Spinal cord (tissue), 10 donors: ENCODE results near the gene DCUN1D2. TPM values are rescaled to one million over a fixed set of nuclear protein-coding genes. Genes with fewer than 3 reads are reported as not detected.

Source experiments
- DNase-seq, 6 donors: peaks; one replicate each; pipeline versions ENCODE4 v3.0.0 to v3.0.0-alpha.2; 2013 to 2015; ENCODE audit warnings: low spot score in 6 of 6, low read depth in 4 of 6
- H3K27ac ChIP-seq: one replicate; pipeline ENCODE4 v1.5.1; 2013; ENCODE audit warnings: low read depth, low read length, control low read depth
- H3K27me3 ChIP-seq: one replicate; pipeline ENCODE4 v1.6.1; 2013; ENCODE audit warnings: low read length; ENCODE audit not compliant: control insufficient read depth, insufficient read depth
- H3K36me3 ChIP-seq: one replicate; pipeline ENCODE4 v1.6.1; 2013; ENCODE audit warnings: low read length; ENCODE audit not compliant: control insufficient read depth, insufficient read depth
- H3K4me1 ChIP-seq: one replicate; pipeline ENCODE4 v1.6.1; 2013; ENCODE audit warnings: low read length; ENCODE audit not compliant: control insufficient read depth, insufficient read depth
- H3K4me3 ChIP-seq: one replicate; pipeline ENCODE4 v1.5.1; 2013; ENCODE audit warnings: low read depth, low read length, control low read depth
- H3K9me3 ChIP-seq: one replicate; pipeline ENCODE4 v1.6.1; 2013; ENCODE audit warnings: low read length; ENCODE audit not compliant: control insufficient read depth, insufficient read depth
- WGBS: methylation state at CpG from one replicate; pipeline ENCODE4 v1.1.5; 2013; ENCODE audit warnings: missing lambda C conversion rate; ENCODE audit not compliant: insufficient coverage; 5-methylcytosine and 5-hydroxymethylcytosine counted together
- polyA plus RNA-seq, 2 donors: library from polyadenylated mRNA; unstranded; fragments of 120-200 nt; gene quantifications; one replicate each; pipeline ENCODE4 v1.2.1, GENCODE V29; 2013; ENCODE audit not compliant: insufficient read length in 2 of 2
- total RNA-seq, 2 donors: library from RNA; depleted of rRNA in 1 of 2; stranded (reverse); fragments of 120-200 nt in 1 of 2; fragments of >200 nt in 1 of 2; gene quantifications; one replicate each; pipeline versions ENCODE4 v1.2.3 to v1.2.4, GENCODE V29; 2013 to 2014
- donor health status: healthy.

Gene DCUN1D2
- total and polyA plus RNA-seq, 4 donors, result 25.8 to 41.3 (median 33.1) TPM

DNA sequence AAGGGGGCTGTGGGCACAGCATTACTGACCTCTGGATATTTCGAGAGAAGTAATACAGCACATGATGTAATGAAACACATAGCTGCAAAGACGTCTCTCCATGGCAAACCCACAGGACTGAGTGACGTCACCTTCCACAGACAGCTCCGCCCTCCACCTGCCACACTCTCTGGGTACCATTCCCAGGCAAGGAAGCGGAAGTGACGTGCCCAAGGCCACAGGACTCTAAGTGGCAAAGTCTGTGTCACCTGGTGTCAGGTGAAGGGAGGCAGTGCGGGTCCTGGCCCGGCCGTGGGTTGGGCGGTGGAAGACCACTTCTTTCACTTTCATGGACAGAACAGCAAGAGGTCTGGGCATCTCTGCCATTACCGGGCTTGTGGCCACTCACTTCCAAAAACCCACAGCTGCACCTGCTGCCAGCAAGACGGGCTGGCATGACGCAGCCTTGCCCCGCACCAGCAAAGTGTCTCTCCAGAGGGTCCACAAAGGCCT is 30.4 kb downstream of the DCUN1D2 start:
- H3K9me3 ChIP-seq, result no peaks in the 10 kb centered on the region
- WGBS, result 95% methylated on average over 13 of the region's 14 CpGs
- H3K27me3 ChIP-seq, result no peaks in the 10 kb centered on the region
- H3K36me3 ChIP-seq, result peaks cover 52% of the 10 kb centered on the region
- no peak overlapping the region for H3K27ac ChIP-seq
- peaks cover 17% of the 10 kb centered on the region for H3K4me1 ChIP-seq
- no peak overlapping the region for H3K4me3 ChIP-seq
- no peak for DNase-seq

DNA sequence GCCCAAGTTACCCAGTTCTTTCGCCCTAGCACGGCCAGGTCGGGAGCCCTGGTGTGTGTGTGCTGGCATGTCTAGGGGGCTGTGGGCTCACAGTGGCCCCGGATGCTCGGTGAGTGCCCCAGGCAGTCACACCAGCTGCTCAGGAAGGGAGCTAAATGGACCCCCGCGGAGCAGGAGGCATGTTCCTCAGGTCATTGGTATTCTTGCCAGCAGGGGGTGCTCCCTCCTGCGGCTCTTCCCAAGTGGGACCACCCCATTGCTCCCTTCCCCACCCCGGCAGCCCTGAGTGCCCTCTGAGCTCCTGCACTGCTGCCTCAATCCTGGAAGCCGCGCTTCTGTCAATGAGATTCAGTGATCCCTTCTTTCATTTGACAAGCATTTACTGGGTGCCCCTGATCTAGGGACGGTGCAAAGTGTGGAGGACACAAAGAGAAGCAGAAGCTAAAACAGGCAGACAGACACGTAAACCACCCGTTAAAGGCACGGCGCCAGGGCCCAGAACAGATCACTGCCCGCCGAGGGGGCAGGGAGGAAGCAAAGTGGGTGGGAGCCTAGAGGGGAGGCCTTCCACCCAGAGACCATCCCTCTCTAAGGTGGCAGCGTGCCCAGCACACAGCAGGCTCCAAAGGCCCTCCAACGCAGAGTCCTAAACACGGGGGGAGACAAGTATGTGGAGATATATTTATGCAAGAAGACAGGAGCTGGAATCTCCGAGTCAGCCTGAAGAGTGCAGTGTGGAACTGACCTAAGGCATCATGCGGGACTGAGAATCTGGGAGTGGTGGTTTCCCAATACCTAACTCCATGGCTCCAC is 32.1 kb downstream of the DCUN1D2 start:
- Histone ChIP-seq H3K27me3 (no peaks in the 10 kb centered on the region), H3K27ac (peak overlapping the region; percentile 10), H3K36me3 (peaks cover 57% of the 10 kb centered on the region), H3K4me3 (no peak overlapping the region), H3K4me1 (peaks cover 21% of the 10 kb centered on the region), H3K9me3 (no peaks in the 10 kb centered on the region)
- WGBS, result 49% methylated on average over 18 of the region's 23 CpGs
- DNase-seq, result peak in 2 of 6 donors; percentile 60 to 70

DNA sequence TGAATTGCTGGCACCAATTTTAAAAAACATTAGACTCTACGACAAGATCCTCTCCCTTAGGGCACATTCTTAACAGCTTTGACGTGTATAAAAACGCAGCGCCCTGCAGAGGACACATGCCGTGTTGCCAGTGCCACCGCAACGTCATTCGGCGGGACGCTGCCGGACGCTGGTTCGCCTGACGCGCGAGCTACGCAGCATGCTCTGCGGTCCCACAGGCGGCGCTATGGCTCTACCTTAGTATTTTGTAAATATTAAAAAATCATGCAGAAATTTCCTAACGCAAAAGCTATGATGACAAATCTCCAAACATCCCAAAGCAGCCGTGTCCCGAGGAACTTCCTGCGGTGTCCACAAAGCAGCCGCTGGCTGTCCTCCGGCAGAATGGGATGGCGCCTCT is 33.0 kb downstream of the DCUN1D2 start:
- no peak overlapping the region for H3K4me3 ChIP-seq
- DNase-seq, result peak in 1 of 6 donors; percentile 80
- peaks cover 27% of the 10 kb centered on the region for H3K4me1 ChIP-seq
- WGBS, result 73% methylated on average over 17 of the region's 27 CpGs
- H3K36me3 ChIP-seq, result peaks cover 63% of the 10 kb centered on the region
- no peak overlapping the region for H3K27ac ChIP-seq
- H3K27me3 ChIP-seq, result no peaks in the 10 kb centered on the region
- H3K9me3 ChIP-seq, result no peaks in the 10 kb centered on the region

DNA sequence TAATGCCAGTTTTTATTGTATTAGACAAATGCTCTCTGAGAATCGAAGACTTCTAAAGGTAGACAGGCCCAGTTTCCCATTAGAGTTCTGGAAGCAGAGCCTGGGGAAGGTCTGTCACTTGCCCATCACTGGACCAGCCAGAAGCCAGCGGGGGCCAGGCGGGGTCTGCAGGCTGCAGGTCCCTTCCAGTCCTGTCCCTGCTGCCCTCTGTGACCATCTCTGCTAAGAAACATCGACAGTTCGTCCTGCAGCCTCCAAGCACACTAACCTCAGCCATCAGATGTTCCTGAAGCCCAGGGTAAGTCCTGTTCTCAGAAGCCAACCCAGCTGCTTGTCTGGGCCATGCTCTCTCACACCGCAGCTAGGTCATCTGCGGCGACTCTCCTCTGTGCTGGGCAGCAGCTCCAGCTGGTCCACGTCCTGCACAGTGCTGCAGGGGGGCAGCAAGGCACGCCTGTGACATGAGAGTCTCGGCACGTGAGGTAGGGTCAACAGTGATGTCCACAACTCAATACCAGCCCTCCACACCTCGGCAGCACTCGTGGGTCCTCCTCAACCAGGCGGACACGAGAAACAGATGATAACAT is 34.3 kb downstream of the DCUN1D2 start:
- 96% methylated on average over 16 of the region's 16 CpGs for WGBS
- Histone ChIP-seq H3K36me3 (peaks cover 70% of the 10 kb centered on the region), H3K27ac (no peak overlapping the region), H3K4me1 (peaks cover 27% of the 10 kb centered on the region), H3K4me3 (no peak overlapping the region), H3K9me3 (no peaks in the 10 kb centered on the region), H3K27me3 (no peaks in the 10 kb centered on the region)
- DNase-seq, result no peak

DNA sequence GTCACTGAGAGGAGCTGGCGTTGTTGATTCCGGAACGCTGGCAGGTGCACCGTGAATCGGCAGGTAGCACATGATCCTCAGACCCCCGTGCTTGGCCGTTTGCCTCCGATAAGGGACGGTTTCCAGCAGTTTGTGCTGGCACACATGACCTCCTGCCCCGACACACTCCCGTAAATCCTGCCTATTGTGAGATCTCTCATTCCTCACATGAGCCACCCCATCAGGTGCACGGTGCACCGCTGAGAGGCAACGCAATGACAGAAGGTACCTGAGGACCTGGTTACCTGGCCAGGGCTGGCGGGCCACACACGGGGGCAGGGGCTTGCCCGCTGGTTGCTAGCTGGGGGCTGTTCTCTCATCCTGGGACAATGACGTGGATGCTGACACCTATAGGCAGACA is 35.1 kb downstream of the DCUN1D2 start:
- Histone ChIP-seq H3K4me1 (peaks cover 27% of the 10 kb centered on the region), H3K4me3 (no peak overlapping the region), H3K27me3 (no peaks in the 10 kb centered on the region), H3K36me3 (peaks cover 65% of the 10 kb centered on the region), H3K27ac (no peak overlapping the region), H3K9me3 (no peaks in the 10 kb centered on the region)
- DNase-seq, result no peak
- WGBS, result 94% methylated on average over 18 of the region's 18 CpGs

DNA sequence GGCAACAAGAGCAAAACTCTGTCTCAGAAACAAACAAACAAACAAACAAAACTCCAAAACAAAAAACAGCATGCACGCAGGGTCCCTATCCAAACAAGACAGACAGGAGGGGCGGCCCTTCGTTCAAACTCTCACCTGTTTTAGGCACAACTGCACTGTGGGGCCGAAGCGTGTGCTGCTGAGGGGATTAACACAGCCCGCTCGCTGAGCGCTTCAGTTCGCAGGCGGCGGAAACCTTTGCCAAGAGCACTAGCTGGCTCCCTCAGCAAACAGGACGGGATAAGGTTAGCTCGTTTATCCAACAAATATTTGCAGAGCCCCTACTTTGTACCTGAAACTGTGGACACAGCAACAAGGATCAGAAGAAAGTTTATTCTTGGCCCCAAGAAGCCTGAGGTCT is 35.6 kb downstream of the DCUN1D2 start:
- no peak for DNase-seq
- no peak overlapping the region for H3K27ac ChIP-seq
- H3K4me1 ChIP-seq, result peaks cover 27% of the 10 kb centered on the region
- WGBS, result 95% methylated on average over 13 of the region's 13 CpGs
- peaks cover 60% of the 10 kb centered on the region for H3K36me3 ChIP-seq
- no peaks in the 10 kb centered on the region for H3K9me3 ChIP-seq
- no peaks in the 10 kb centered on the region for H3K27me3 ChIP-seq
- no peak overlapping the region for H3K4me3 ChIP-seq

DNA sequence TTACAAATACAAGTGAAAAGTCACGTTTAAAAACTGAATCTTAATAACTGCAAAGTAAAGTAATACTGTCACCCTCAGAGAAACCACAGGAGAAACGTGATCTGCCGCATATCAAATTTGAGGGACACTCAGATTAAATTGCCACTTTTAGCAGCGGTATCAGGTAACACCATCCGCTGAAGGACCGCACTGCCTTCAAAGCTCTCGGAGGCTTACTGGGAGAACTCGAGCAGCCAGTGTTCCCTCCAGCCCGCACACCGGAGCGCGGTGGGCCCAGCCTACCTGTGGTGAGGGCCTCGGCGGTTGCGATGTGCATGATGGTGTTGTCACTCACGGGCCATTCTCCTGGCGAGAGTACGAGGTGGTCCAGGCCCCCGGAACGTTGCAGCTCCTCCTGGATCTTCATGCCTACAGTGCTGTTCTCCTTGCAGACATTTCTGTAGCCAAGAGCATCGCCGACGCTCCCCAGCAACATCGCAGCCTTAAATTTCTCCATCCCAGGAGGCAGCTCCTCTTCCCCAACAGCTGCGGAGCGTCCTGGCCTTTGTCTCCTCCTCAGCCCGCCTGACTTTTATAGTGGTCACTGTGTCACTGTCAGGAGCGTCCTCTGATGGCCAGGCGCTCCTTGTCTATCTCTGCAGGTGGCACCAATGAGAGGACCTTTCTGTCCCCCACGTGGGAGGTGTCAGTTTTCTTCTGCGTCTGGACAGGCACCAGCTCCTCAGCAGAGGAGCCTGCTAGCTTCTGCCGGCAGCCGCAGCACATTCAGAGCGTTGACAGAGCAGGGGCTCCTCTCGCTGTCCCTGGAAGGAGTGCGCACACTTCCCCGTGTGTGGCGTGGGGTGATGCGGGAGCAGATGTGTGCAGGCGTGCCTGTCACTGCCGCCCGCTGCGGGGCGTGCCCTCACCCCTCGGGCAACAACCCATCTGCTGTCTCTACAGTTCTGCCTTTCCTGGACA is 37.3 kb downstream of the DCUN1D2 start, which contains the start of gene ADPRHL1:
Gene ADPRHL1 (minus strand): TSS at position 547 of the 960 bp plus-strand sequence. CDS start 51 bp downstream, at position 496.
- Histone ChIP-seq H3K27ac (peak within 1 kb of the TSS; percentile 7), H3K27me3 (no peaks in the 10 kb centered on the region), H3K9me3 (no peaks in the 10 kb centered on the region), H3K4me1 (peaks cover 21% of the 10 kb centered on the region), H3K4me3 (no peak within 1 kb of the TSS), H3K36me3 (peaks cover 61% of the 10 kb centered on the region)
- WGBS, result 62% methylated on average over 35 of the region's 45 CpGs
- DNase-seq, result peak in 1 of 6 donors; percentile 35

DNA sequence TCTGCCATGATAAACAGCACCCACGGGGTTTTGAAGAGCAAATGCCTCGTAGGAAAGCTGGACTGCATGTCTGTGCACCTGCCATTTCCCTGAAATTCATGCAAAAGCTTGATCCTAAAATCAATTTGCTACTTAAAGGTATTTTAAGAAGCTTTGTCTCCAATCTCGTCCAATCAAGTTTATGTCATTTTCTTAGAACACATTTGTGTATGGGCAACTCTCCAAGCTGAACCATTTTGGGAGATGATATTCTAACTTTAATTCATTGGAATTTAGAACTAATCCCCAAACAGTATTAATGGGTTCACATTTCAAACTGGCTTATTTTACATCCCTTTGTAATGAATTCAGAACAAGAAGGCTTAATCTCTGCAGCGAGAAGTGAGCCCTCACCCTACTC is 38.0 kb downstream of the DCUN1D2 start:
- Histone ChIP-seq H3K4me1 (peaks cover 18% of the 10 kb centered on the region), H3K9me3 (no peaks in the 10 kb centered on the region), H3K27me3 (no peaks in the 10 kb centered on the region), H3K36me3 (peaks cover 53% of the 10 kb centered on the region), H3K27ac (no peak overlapping the region), H3K4me3 (no peak overlapping the region)
- WGBS, result 85% methylated on average over 3 of the region's 4 CpGs
- peak in 1 of 6 donors; percentile 50 for DNase-seq

DNA sequence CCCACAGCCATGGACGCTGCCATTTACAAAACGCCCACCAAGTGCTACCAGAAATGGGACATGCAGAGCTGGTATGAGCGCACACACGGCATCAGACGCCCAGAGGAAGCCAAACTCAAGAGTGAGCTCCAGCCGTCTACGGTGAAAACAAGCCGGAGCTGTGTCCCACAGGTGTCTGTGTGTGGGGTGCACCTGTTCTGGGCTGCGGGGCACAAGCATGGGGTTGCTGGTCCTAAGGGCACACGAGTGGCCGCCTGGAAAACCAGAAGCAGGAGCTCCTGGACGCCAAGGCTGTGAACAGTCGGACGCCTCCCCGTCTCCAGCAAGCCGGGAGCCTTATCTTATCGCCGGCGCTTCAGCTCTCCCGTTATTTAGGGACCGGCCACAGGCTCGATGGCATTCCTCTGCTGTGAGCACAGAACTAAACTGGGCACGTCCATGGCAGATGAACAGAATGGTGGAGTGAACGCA is 38.5 kb downstream of the DCUN1D2 start:
- Histone ChIP-seq H3K27me3 (no peaks in the 10 kb centered on the region), H3K4me3 (no peak overlapping the region), H3K9me3 (no peaks in the 10 kb centered on the region), H3K27ac (no peak overlapping the region), H3K36me3 (peaks cover 49% of the 10 kb centered on the region), H3K4me1 (peaks cover 18% of the 10 kb centered on the region)
- WGBS, result 91% methylated on average over 23 of the region's 24 CpGs
- DNase-seq, result no peak
